Chondrocyte (in vitro differentiated cells): Measurements from ENCODE around the gene ANO9. TPM values are rescaled to one million over a fixed set of nuclear protein-coding genes. Genes with fewer than 3 reads are reported as not detected.
"Not testable (repeated sequence)": the region's sequence is repeated elsewhere in the genome, so short reads cannot be mapped to it uniquely, and the experiment has no call there.

Experiments used
- DNase-seq: peaks from one replicate; pipeline ENCODE4 v3.0.0; 2021; ENCODE audit warnings: mixed read lengths, low spot score
- H3K27ac Mint-ChIP-seq: one replicate; pipeline ENCODE4 v1.8.0; 2021; ENCODE audit warnings: mild to moderate bottlenecking, moderate library complexity, mixed read lengths; ENCODE audit not compliant: unreplicated experiment
- H3K27me3 Mint-ChIP-seq: 2 replicates; pipeline ENCODE4 v1.8.0; 2021; ENCODE audit warnings: low read depth, mixed read lengths
- H3K36me3 Mint-ChIP-seq: 2 replicates; pipeline ENCODE4 v1.8.0; 2021; ENCODE audit warnings: low read depth, mixed read lengths
- H3K4me1 Mint-ChIP-seq: 2 replicates; pipeline ENCODE4 v1.8.0; 2021; ENCODE audit warnings: low read depth, mild to moderate bottlenecking, mixed read lengths
- H3K4me3 Mint-ChIP-seq: one replicate; pipeline ENCODE4 v1.8.0; 2021; ENCODE audit warnings: mild to moderate bottlenecking, moderate library complexity, mixed read lengths; ENCODE audit not compliant: unreplicated experiment
- H3K9me3 Mint-ChIP-seq: 2 replicates; pipeline ENCODE4 v1.8.0; 2021; ENCODE audit warnings: low read depth, mixed read lengths
- CTCF ChIP-seq: fragments of 200-600 bp; sonication (generic); IDR thresholded peaks from 2 replicates; pipeline ENCODE4 v1.5.0; 2021; ENCODE audit warnings: antibody characterized with exemption, mild to moderate bottlenecking, moderate library complexity
- total RNA-seq: library from RNA; stranded (reverse); gene quantifications from 3 replicates; pipeline ENCODE4 v1.2.1, GENCODE V29; 2021

The ANO9 gene
- total RNA-seq, 1 donor from 2014 or later: not detected

GRCh38 chr11:403021-403760, 38.6 kb downstream of the ANO9 start:
- TF ChIP-seq CTCF: no peak
- no peak overlapping the region for H3K27ac Mint-ChIP-seq
- no peak overlapping the region for H3K4me3 Mint-ChIP-seq
- peaks cover 8% of the 10 kb centered on the region for H3K4me1 Mint-ChIP-seq
- no peaks in the 10 kb centered on the region for H3K27me3 Mint-ChIP-seq
- no peak for DNase-seq
- H3K36me3 Mint-ChIP-seq: no peaks in the 10 kb centered on the region
- H3K9me3 Mint-ChIP-seq: no peaks in the 10 kb centered on the region

- not testable (repeated sequence) for H3K27me3 Mint-ChIP-seq, H3K27ac Mint-ChIP-seq, H3K9me3 Mint-ChIP-seq, H3K4me1 Mint-ChIP-seq, H3K36me3 Mint-ChIP-seq, DNase-seq, H3K4me3 Mint-ChIP-seq
Measured at GRCh38 chr11:401196-401595, 40.6 kb downstream of the ANO9 start.

GRCh38 chr11:400241-400689, 41.5 kb downstream of the ANO9 start:
- H3K27me3 Mint-ChIP-seq: no peaks in the 10 kb centered on the region
- H3K4me3 Mint-ChIP-seq: no peak overlapping the region
- DNase-seq: no peak
- peaks cover 2% of the 10 kb centered on the region for H3K4me1 Mint-ChIP-seq
- H3K9me3 Mint-ChIP-seq: no peaks in the 10 kb centered on the region
- no peak overlapping the region for H3K27ac Mint-ChIP-seq
- no peaks in the 10 kb centered on the region for H3K36me3 Mint-ChIP-seq
- no peak for TF ChIP-seq CTCF

- Mint-ChIP-seq H3K27me3 (no peaks in the 10 kb centered on the region), H3K4me3 (no peak overlapping the region), H3K4me1 (peaks cover under 1% of the 10 kb centered on the region), H3K9me3 (no peaks in the 10 kb centered on the region), H3K36me3 (no peaks in the 10 kb centered on the region), H3K27ac (no peak overlapping the region)
- no peak for TF ChIP-seq CTCF
- no peak for DNase-seq
Measured at GRCh38 chr11:399731-400211, 42.0 kb downstream of the ANO9 start.

- TF ChIP-seq CTCF: no peak
- DNase-seq: no peak
- no peaks in the 10 kb centered on the region for H3K27me3 Mint-ChIP-seq
- no peaks in the 10 kb centered on the region for H3K9me3 Mint-ChIP-seq
- H3K36me3 Mint-ChIP-seq: no peaks in the 10 kb centered on the region
- H3K27ac Mint-ChIP-seq: no peak overlapping the region
- H3K4me1 Mint-ChIP-seq: peaks cover 4% of the 10 kb centered on the region
- H3K4me3 Mint-ChIP-seq: no peak overlapping the region
Measured at GRCh38 chr11:398826-399225, 43.0 kb downstream of the ANO9 start.
